Astrocyte (in vitro differentiated cells and primary cell): ENCODE results near the gene KRT73. TPM values are rescaled to one million over a fixed set of nuclear protein-coding genes. Genes with fewer than 3 reads are reported as not detected.

Source experiments
- DNase-seq: peaks from one replicate; pipeline ENCODE4 v3.0.0-alpha.2; 2010; ENCODE audit warnings: low read depth
- FAIRE-seq: peaks from 2 replicates; lab custom pipeline; 2011; peaks lifted over from hg19 to GRCh38; lab: Jason Lieb, UNC
- H2AFZ ChIP-seq: 2 replicates; pipeline ENCODE4 v1.6.0; 2012; ENCODE audit warnings: low read depth, low read length, inconsistent platforms
- H3K27ac ChIP-seq: 2 replicates; pipeline ENCODE4 v1.5.1; 2011; ENCODE audit warnings: low read depth, low read length, inconsistent platforms
- H3K27me3 ChIP-seq: 2 replicates; pipeline ENCODE4 v1.6.0; 2011; ENCODE audit warnings: low read length, inconsistent platforms; ENCODE audit not compliant: insufficient read depth
- H3K36me3 ChIP-seq: 2 replicates; pipeline ENCODE4 v1.5.1; 2011; ENCODE audit warnings: low read length, inconsistent platforms; ENCODE audit not compliant: insufficient read depth
- H3K4me1 ChIP-seq: 2 replicates; pipeline ENCODE4 v1.5.1; 2011; ENCODE audit warnings: low read length, inconsistent platforms; ENCODE audit not compliant: insufficient read depth
- H3K4me2 ChIP-seq: 2 replicates; pipeline ENCODE4 v1.6.0; 2012; ENCODE audit warnings: low read length, inconsistent platforms
- H3K4me3 ChIP-seq: 2 replicates; pipeline ENCODE4 v1.5.1; 2011; ENCODE audit warnings: low read depth, mild to moderate bottlenecking, low read length, inconsistent platforms; ENCODE audit not compliant: insufficient read depth
- H3K79me2 ChIP-seq: 2 replicates; pipeline ENCODE4 v1.6.0; 2012; ENCODE audit warnings: mild to moderate bottlenecking, low read length, inconsistent platforms; ENCODE audit not compliant: insufficient read depth
- H3K9ac ChIP-seq: 2 replicates; pipeline ENCODE4 v1.6.0; 2012; ENCODE audit warnings: mild to moderate bottlenecking, low read length, inconsistent platforms
- H3K9me3 ChIP-seq: 2 replicates; pipeline ENCODE4 v1.5.1; 2012; ENCODE audit warnings: low read depth, mild to moderate bottlenecking, low read length, inconsistent platforms; ENCODE audit not compliant: insufficient read depth
- H4K20me1 ChIP-seq: 2 replicates; pipeline ENCODE4 v1.6.0; 2012; ENCODE audit warnings: low read length, inconsistent platforms; ENCODE audit not compliant: insufficient read depth
- H3K27ac Mint-ChIP-seq: one replicate; pipeline ENCODE4 v1.8.0; 2021; ENCODE audit warnings: mild to moderate bottlenecking, mixed read lengths; ENCODE audit not compliant: unreplicated experiment
- H3K27me3 Mint-ChIP-seq: one replicate; pipeline ENCODE4 v1.8.0; 2021; ENCODE audit warnings: low read depth, mixed read lengths; ENCODE audit not compliant: unreplicated experiment
- H3K36me3 Mint-ChIP-seq: one replicate; pipeline ENCODE4 v1.8.0; 2021; ENCODE audit warnings: low read depth, mixed read lengths; ENCODE audit not compliant: unreplicated experiment
- H3K4me1 Mint-ChIP-seq: one replicate; pipeline ENCODE4 v1.8.0; 2021; ENCODE audit warnings: low read depth, mixed read lengths; ENCODE audit not compliant: unreplicated experiment
- H3K4me3 Mint-ChIP-seq: one replicate; pipeline ENCODE4 v1.8.0; 2021; ENCODE audit warnings: mild to moderate bottlenecking, moderate library complexity, mixed read lengths; ENCODE audit not compliant: unreplicated experiment
- H3K9me3 Mint-ChIP-seq: one replicate; pipeline ENCODE4 v1.8.0; 2021; ENCODE audit warnings: mild to moderate bottlenecking, mixed read lengths; ENCODE audit not compliant: unreplicated experiment
- CTCF ChIP-seq: IDR thresholded peaks from 2 replicates; pipeline ENCODE4 v1.5.1; 2011; ENCODE audit warnings: low read depth, mild to moderate bottlenecking, inconsistent platforms, low read length, moderate library complexity; ENCODE audit not compliant: insufficient read depth
- EZH2 ChIP-seq: IDR thresholded peaks from 2 replicates; pipeline ENCODE4 v1.6.1; 2012; ENCODE audit warnings: mild to moderate bottlenecking, low read length, inconsistent platforms; ENCODE audit not compliant: insufficient read depth
- total RNA-seq: library from RNA; stranded (reverse); gene quantifications from 2 replicates; pipeline ENCODE4 v1.2.1, GENCODE V29; 2021

The KRT73 gene
- total RNA-seq, 1 donor from 2014 or later = not detected

GRCh38 chr12:52666471-52666870 lies 48.1 kb upstream of the KRT73 start:
- no peak overlapping the region for H3K4me2 ChIP-seq
- H3K27ac Mint-ChIP-seq = no peak overlapping the region
- no peak for FAIRE-seq
- no peaks in the 10 kb centered on the region for H3K4me1 ChIP-seq
- no peaks in the 10 kb centered on the region for H3K9me3 ChIP-seq
- H3K27ac ChIP-seq = no peak overlapping the region
- H4K20me1 ChIP-seq = no peaks in the 10 kb centered on the region
- H3K4me1 Mint-ChIP-seq = no peaks in the 10 kb centered on the region
- H3K9me3 Mint-ChIP-seq = peaks cover 1% of the 10 kb centered on the region
- H3K4me3 ChIP-seq = no peak overlapping the region
- no peak overlapping the region for H3K4me3 Mint-ChIP-seq
- H3K36me3 Mint-ChIP-seq = no peaks in the 10 kb centered on the region
- H3K36me3 ChIP-seq = no peaks in the 10 kb centered on the region
- DNase-seq = no peak
- no peak overlapping the region for H2AFZ ChIP-seq
- peaks cover 57% of the 10 kb centered on the region for H3K27me3 Mint-ChIP-seq
- TF ChIP-seq EZH2 = no peak
- TF ChIP-seq CTCF = no peak
- H3K9ac ChIP-seq = no peak overlapping the region
- H3K79me2 ChIP-seq = no peaks in the 10 kb centered on the region
- peaks cover 25% of the 10 kb centered on the region for H3K27me3 ChIP-seq

DNA sequence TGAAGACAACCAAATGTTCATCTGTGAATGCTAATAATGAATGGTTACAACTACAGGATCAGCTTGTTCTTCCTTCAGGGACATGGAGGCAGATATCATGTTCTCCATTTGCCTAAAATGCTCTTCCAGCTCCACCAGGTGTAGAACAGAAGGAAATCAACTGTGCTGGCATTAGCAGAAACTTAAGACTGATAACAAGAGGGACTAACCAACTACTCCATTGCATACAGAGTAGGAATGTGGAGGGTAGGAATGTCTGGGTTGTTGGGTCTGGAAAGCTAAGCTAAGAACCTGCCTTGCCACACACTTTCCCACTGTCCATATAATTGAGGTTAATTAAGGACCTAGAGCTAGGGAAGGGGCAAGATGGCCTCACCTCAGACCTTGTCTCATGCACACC lies 45.1 kb upstream of the KRT73 start:
- H3K27ac ChIP-seq = no peak overlapping the region
- H3K36me3 Mint-ChIP-seq = no peaks in the 10 kb centered on the region
- H3K9me3 Mint-ChIP-seq = peaks cover 1% of the 10 kb centered on the region
- peaks cover 79% of the 10 kb centered on the region for H3K27me3 Mint-ChIP-seq
- H3K4me1 ChIP-seq = no peaks in the 10 kb centered on the region
- no peak overlapping the region for H3K4me3 Mint-ChIP-seq
- no peak overlapping the region for H3K9ac ChIP-seq
- FAIRE-seq = no peak
- H3K79me2 ChIP-seq = no peaks in the 10 kb centered on the region
- H3K9me3 ChIP-seq = no peaks in the 10 kb centered on the region
- no peak overlapping the region for H3K27ac Mint-ChIP-seq
- H3K36me3 ChIP-seq = no peaks in the 10 kb centered on the region
- H2AFZ ChIP-seq = no peak overlapping the region
- no peak overlapping the region for H3K4me2 ChIP-seq
- no peaks in the 10 kb centered on the region for H3K4me1 Mint-ChIP-seq
- H3K4me3 ChIP-seq = no peak overlapping the region
- TF ChIP-seq CTCF (no peak), EZH2 (no peak)
- DNase-seq = no peak
- H3K27me3 ChIP-seq = peaks cover 17% of the 10 kb centered on the region
- no peaks in the 10 kb centered on the region for H4K20me1 ChIP-seq

- Mint-ChIP-seq H3K36me3 (no peaks in the 10 kb centered on the region), H3K27me3 (peaks cover 82% of the 10 kb centered on the region), H3K4me3 (no peak overlapping the region), H3K9me3 (peaks cover 1% of the 10 kb centered on the region), H3K4me1 (no peaks in the 10 kb centered on the region), H3K27ac (no peak overlapping the region)
- Histone ChIP-seq H3K79me2 (no peaks in the 10 kb centered on the region), H3K9me3 (no peaks in the 10 kb centered on the region), H3K4me1 (no peaks in the 10 kb centered on the region), H3K27me3 (peaks cover 21% of the 10 kb centered on the region), H3K4me2 (no peak overlapping the region), H3K27ac (no peak overlapping the region), H4K20me1 (no peaks in the 10 kb centered on the region), H3K4me3 (no peak overlapping the region), H3K9ac (no peak overlapping the region), H3K36me3 (no peaks in the 10 kb centered on the region), H2AFZ (no peak overlapping the region)
- DNase-seq = no peak
- TF ChIP-seq EZH2 (no peak), CTCF (no peak)
- no peak for FAIRE-seq
These were observed 44.5 kb upstream of the KRT73 start for GRCh38 chr12:52662918-52663229.
